ENCODE measurements around the gene C1orf226.

Gene C1orf226

DNA sequence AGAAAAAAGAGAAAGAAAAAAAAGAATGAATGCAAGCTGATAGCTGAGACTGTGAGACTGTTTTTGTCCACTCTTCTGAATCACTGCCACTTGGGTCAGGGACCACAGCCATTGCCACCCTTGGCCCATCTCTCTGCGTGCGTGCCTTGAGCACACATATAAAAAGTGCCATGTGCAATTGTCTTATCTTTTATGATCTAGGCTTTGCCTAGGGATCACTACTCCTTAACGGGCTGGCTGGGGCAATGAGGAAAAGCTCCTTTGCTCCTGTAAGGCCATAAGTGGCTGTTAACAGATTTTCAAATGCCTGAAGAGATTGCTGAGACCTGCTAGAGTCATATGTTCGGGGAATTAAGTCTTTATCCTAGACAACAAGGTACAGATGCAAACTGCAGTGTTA, 13.1 kb upstream of the C1orf226 start:
- no peak overlapping the region for H3K4me3 ChIP-seq (ENCODE audit: control insufficient read depth, low read depth, low read length)
- no peak for DNase-seq (ENCODE audit: low read depth)
- TF ChIP-seq, protein P1, sequence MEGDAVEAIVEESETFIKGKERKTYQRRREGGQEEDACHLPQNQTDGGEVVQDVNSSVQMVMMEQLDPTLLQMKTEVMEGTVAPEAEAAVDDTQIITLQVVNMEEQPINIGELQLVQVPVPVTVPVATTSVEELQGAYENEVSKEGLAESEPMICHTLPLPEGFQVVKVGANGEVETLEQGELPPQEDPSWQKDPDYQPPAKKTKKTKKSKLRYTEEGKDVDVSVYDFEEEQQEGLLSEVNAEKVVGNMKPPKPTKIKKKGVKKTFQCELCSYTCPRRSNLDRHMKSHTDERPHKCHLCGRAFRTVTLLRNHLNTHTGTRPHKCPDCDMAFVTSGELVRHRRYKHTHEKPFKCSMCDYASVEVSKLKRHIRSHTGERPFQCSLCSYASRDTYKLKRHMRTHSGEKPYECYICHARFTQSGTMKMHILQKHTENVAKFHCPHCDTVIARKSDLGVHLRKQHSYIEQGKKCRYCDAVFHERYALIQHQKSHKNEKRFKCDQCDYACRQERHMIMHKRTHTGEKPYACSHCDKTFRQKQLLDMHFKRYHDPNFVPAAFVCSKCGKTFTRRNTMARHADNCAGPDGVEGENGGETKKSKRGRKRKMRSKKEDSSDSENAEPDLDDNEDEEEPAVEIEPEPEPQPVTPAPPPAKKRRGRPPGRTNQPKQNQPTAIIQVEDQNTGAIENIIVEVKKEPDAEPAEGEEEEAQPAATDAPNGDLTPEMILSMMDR (conservative IDR thresholded peaks at IDR 0.05; ENCODE audit: control insufficient read depth, insufficient read depth, low read depth, low read length), result no peak

DNA sequence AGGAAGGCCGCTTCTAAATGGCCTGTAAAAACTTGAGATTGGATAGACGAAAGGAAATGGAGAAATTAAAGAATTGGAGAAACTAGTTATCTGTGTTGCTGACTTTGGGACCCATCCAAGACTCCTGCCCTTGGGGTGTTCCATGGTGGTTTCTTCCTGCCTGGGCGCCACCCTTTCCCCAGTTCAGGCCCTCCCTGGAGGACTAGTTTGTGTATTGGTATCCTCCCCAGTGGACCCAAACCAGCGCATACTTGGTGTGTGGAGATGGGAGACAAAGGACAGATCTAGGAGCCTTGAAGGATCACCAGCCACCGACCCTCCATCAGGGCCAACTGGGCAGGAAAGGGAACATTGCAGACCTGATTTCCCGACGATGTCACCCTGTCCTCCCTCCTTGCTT, 12.0 kb upstream of the C1orf226 start:
- H3K4me3 ChIP-seq (ENCODE audit: control insufficient read depth, low read depth, low read length), result no peak overlapping the region
- TF ChIP-seq, protein P1 (conservative IDR thresholded peaks at IDR 0.05; ENCODE audit: control insufficient read depth, insufficient read depth, low read depth, low read length), result no peak
- no peak for DNase-seq (ENCODE audit: low read depth)

DNA sequence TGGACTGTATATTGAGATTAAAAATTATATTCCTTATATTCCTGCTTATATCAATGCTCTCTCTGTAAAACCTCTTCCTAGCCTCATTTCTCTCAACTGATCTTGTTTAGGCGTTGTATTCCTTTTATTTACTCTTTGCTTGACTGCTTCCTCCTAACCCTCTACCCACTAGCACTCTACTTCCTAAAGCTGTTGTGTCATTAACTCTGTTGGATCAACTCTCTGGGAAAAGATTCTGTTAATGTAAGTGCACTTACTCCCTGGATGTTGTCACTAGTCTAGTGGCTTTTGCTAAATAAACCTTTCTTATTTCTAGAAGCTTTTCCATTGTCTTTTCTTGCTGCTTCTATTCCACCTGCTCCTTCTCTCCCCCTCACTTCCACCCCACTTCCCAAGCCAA, 11.4 kb upstream of the C1orf226 start:
- H3K4me3 ChIP-seq (ENCODE audit: control insufficient read depth, low read depth, low read length), result no peak overlapping the region
- TF ChIP-seq, protein P1 (conservative IDR thresholded peaks at IDR 0.05; ENCODE audit: control insufficient read depth, insufficient read depth, low read depth, low read length), result no peak
- DNase-seq (ENCODE audit: low read depth), result no peak

DNA sequence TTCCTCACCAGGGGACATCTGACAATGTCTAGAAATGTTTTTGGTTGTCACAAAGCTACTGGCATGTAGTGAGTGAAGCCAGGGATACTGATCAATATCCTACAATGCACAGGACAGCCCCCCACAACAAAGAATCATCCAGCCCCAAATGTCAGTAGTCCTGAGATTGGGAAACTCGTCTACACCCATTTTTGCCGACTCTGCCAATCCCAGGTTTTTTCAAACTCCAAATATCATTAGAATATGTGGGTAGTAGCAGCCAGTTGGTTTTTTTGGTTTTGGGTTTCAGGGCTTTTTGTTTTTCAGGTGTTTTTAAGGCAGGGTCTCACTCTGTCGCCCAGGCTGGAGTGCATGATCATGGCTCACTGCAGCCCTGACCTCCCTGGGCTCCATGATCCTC, 10.8 kb upstream of the C1orf226 start:
- no peak for DNase-seq (ENCODE audit: low read depth)
- TF ChIP-seq, protein P1 (conservative IDR thresholded peaks at IDR 0.05; ENCODE audit: control insufficient read depth, insufficient read depth, low read depth, low read length), result no peak
- no peak overlapping the region for H3K4me3 ChIP-seq (ENCODE audit: control insufficient read depth, low read depth, low read length)

DNA sequence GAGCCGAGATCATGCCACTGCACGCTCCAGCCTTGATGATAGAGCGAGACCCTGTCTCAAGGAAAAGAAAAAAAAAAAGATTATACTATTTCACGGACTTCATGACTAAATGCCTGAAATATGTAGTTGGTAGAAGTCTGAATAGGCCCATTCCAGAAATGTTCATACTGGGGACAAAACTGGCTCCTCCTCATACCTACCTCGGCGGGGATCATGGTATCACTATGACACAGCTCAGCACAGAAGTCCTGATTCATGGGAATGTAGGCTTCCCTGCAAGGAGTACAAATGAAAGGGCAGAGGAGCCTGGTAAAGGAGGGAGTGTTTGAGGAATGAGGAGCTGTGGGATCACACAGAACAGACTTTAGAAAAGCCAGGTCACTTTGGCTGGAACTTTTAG, 9.9 kb upstream of the C1orf226 start:
- no peak for DNase-seq (ENCODE audit: low read depth)
- no peak overlapping the region for H3K4me3 ChIP-seq (ENCODE audit: control insufficient read depth, low read depth, low read length)
- TF ChIP-seq, protein P1 (conservative IDR thresholded peaks at IDR 0.05; ENCODE audit: control insufficient read depth, insufficient read depth, low read depth, low read length), result no peak

DNA sequence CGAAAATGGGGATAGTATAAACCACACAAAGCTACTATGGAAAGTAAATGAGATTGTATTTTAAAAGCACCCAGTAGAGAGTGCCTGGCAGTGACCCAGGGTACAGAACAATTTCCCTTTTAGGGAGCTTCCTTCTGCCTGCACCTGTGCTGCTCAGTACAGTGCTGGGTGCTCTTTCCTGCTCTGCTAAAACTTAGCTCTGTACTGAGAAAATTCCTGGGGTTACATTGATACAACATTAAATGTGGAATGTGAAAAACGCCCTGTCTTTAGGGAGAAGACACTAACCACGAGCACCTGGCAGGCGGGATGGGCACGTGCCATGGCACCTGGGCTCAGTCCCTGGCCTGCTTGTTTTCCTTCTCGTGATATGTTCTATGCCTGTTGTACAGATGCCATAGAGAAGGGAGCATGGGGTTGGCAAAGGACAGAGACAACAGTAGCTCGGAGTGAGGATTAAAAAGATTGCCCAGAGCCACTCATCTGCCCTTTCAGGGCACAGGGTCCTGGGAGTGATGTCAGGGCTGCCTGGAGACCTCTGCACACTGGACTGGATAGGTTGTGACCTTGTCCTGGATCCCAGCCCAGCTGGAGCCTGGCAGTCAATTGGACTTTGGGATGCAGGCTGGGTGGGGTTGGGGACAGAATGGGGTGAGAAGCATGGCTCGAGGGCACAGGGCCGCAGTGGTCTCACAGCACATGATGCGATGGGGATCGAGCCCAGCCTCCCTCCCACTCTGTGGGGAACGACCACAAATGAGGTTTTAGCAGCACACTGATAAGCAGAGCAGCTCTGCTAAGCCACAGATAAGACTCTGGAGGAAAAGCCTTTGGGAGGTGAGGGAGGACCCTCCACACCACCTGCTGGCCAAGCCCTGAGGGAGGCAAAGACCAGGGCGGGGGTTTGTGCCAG, 9.1 kb upstream of the C1orf226 start:
- TF ChIP-seq, protein P1 (conservative IDR thresholded peaks at IDR 0.05; ENCODE audit: control insufficient read depth, insufficient read depth, low read depth, low read length), result no peak
- H3K4me3 ChIP-seq (ENCODE audit: control insufficient read depth, low read depth, low read length), result no peak overlapping the region
- DNase-seq (ENCODE audit: low read depth), result no peak

Data from fibroblast of mammary gland (primary cell).